IPS-11a (cell line): Measurements from ENCODE around the gene BCAS1.
"Not testable (repeated sequence)": the region's sequence is repeated elsewhere in the genome, so short reads cannot be mapped to it uniquely, and the experiment has no call there.

ENCODE experiments used
- H3K4me3 ChIP-seq: one replicate; pipeline ENCODE4 v1.5.1; 2013; ENCODE audit warnings: low read depth, low read length, control low read depth

Gene BCAS1

GRCh38 chr20:53990003-53990402 lies 80.4 kb downstream of the BCAS1 start:
- H3K4me3 ChIP-seq, result no peak overlapping the region

- H3K4me3 ChIP-seq, result no peak overlapping the region
Measured at GRCh38 chr20:53989401-53989800, 81.0 kb downstream of the BCAS1 start.

- H3K4me3 ChIP-seq, result no peak overlapping the region
Measured at GRCh38 chr20:53986037-53986650, 84.2 kb downstream of the BCAS1 start.

- H3K4me3 ChIP-seq, result no peak overlapping the region
Measured at GRCh38 chr20:53985150-53985518, 85.3 kb downstream of the BCAS1 start.

GRCh38 chr20:53984356-53985149 lies 85.8 kb downstream of the BCAS1 start:
- H3K4me3 ChIP-seq, result no peak overlapping the region

- no peak overlapping the region for H3K4me3 ChIP-seq
Measured at GRCh38 chr20:53983401-53983800, 87.0 kb downstream of the BCAS1 start.

- no peak overlapping the region for H3K4me3 ChIP-seq
Measured at GRCh38 chr20:53982624-53983023, 87.8 kb downstream of the BCAS1 start.

GRCh38 chr20:53981752-53982437 lies 88.5 kb downstream of the BCAS1 start:
- H3K4me3 ChIP-seq, result no peak overlapping the region

- no peak overlapping the region for H3K4me3 ChIP-seq
Measured at GRCh38 chr20:53981130-53981529, 89.3 kb downstream of the BCAS1 start.

GRCh38 chr20:53980031-53980465 lies 90.3 kb downstream of the BCAS1 start:
- no peak overlapping the region for H3K4me3 ChIP-seq

GRCh38 chr20:53978497-53978896 lies 91.9 kb downstream of the BCAS1 start:
- no peak overlapping the region for H3K4me3 ChIP-seq

GRCh38 chr20:53977391-53977790 lies 93.0 kb downstream of the BCAS1 start:
- H3K4me3 ChIP-seq, result no peak overlapping the region

GRCh38 chr20:53975761-53976160 lies 94.6 kb downstream of the BCAS1 start:
- H3K4me3 ChIP-seq, result no peak overlapping the region

- no peak overlapping the region for H3K4me3 ChIP-seq
Measured at GRCh38 chr20:53974785-53975555, 95.4 kb downstream of the BCAS1 start.

GRCh38 chr20:53973882-53974281 lies 96.5 kb downstream of the BCAS1 start:
- H3K4me3 ChIP-seq, result not testable (repeated sequence)

GRCh38 chr20:53972179-53972578 lies 98.2 kb downstream of the BCAS1 start:
- H3K4me3 ChIP-seq, result no peak overlapping the region

GRCh38 chr20:53971096-53971683 lies 99.2 kb downstream of the BCAS1 start:
- no peak overlapping the region for H3K4me3 ChIP-seq

- H3K4me3 ChIP-seq, result no peak overlapping the region
Measured at GRCh38 chr20:53970232-53970631, 100.2 kb downstream of the BCAS1 start.

GRCh38 chr20:53967527-53967926 lies 102.9 kb downstream of the BCAS1 start:
- no peak overlapping the region for H3K4me3 ChIP-seq

- no peak overlapping the region for H3K4me3 ChIP-seq
Measured at GRCh38 chr20:53966774-53967398, 103.5 kb downstream of the BCAS1 start.
